Retina (tissue), 1 donor: ENCODE measurements around the gene GRM2.

Experiments
- DNase-seq: peaks from one replicate; pipeline ENCODE4 v3.0.0-alpha.2; 2016

The GRM2 gene

GRCh38 chr3:51680663-51681230, 26.1 kb upstream of the GRM2 start:
- no peak for DNase-seq

DNA sequence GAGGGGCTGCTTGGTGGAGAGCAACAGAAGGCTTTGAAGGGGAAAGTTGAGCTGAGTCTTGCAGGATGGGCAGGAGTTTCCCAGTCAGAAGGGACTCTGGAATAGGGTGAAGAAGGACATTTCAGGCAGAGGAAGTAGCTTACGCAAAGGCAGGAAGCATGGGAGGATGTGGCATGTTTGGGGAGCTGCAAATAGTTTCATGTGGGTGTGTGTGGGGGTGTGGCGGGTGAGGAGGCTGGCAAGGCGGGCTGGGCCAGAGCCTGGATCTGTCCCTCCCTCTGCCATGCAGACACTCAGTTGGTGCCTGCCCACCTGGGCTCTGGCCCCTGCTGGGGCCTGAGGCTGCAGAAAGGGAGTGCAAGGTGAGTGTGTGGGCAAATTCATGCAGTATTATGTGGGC, 25.4 kb upstream of the GRM2 start:
- no peak for DNase-seq

GRCh38 chr3:51682079-51682478, 24.8 kb upstream of the GRM2 start:
- peak; percentile 80 for DNase-seq

DNA sequence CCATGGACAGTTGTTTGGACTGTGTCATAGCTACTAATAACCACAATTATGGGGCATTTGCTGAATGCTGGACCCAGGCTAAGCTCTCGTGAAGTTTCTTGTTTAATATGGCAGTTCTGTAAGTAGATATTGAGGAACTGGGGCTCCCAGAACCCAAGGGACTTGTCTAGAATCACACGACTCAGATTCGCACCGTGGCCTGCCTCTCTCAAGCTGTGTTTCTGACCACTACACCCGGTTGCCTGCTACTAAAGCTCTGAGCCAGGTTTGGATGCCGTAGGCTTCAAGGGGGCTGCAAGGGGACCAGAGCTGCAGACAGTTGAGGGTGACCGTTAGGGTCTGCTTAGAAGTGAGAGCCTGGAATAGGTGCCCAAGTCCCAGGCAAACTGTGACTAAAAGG, 24.3 kb upstream of the GRM2 start:
- DNase-seq, result no peak

GRCh38 chr3:51683566-51683965, 23.3 kb upstream of the GRM2 start:
- no peak for DNase-seq

- no peak for DNase-seq
These were observed 21.7 kb upstream of the GRM2 start for GRCh38 chr3:51684971-51685751.

DNA sequence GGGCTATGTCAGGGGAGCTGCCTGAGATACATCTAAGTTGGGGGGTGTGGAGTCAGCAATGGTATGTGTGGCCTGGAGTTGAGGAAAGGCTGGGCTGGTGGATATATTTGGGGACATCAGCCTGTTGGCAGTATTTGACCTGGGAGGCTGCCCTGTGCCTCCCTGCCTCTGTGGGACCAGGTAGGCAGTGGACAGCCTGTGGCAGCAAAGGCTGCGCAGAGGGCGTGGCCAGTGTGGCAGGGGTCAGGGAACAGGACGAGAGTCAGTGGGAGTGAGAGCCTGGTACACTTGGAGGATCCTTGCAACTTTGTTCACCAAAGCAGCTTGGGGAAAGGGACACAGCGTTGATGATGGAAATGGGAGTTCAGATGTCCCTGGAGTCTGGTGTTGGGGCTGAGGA, 20.8 kb upstream of the GRM2 start:
- no peak for DNase-seq

GRCh38 chr3:51686512-51687215, 20.2 kb upstream of the GRM2 start:
- DNase-seq, result no peak

- DNase-seq, result no peak
These were observed 19.2 kb upstream of the GRM2 start for GRCh38 chr3:51687431-51688205.

- DNase-seq, result no peak
These were observed 18.7 kb upstream of the GRM2 start for GRCh38 chr3:51688206-51688600.

GRCh38 chr3:51691021-51691420, 15.8 kb upstream of the GRM2 start:
- no peak for DNase-seq

GRCh38 chr3:51691949-51692348, 14.9 kb upstream of the GRM2 start:
- no peak for DNase-seq

DNA sequence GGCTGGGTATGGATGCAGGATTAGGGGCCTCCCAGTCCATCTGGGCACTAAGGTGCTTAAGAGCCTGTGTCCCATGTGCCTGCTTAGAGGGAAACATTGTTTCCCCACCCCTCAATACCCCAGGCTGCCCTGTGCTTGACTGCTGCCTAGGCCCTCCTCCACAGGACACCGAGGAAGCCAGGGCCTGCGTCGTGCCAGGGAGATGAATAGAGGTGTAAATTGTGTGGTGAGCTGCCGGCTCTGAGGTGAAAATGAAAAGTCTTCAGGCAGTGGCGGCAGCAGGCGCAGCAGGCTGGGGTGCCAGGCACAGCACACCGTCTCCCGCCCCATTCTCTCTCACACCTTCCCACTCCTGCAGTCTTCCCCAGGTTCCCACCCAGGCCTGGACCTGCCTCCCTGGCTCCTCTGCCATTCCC, 13.9 kb upstream of the GRM2 start:
- no peak for DNase-seq

DNA sequence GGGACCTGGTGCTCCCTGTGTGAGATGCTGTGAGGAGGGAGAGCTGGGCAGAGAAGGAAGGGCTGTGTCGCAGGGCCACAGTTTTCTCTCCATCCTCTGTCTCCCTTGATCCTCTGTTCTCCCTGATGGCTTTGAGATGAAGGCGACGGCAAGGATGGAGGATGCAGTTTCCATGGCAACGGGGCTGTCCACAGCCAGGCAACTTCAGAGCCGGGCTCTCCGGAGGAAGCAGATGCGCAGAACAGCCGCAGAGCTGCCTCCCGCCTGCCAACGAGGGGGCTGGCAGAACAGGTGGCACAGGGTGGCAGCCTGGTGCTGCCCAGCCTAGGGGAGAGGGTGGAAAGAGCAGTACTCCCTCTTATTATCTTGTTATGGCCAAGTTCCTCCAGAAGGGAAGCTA, 9.9 kb upstream of the GRM2 start:
- peak; percentile 57 for DNase-seq

GRCh38 chr3:51698209-51698608, 8.7 kb upstream of the GRM2 start:
- DNase-seq, result no peak

DNA sequence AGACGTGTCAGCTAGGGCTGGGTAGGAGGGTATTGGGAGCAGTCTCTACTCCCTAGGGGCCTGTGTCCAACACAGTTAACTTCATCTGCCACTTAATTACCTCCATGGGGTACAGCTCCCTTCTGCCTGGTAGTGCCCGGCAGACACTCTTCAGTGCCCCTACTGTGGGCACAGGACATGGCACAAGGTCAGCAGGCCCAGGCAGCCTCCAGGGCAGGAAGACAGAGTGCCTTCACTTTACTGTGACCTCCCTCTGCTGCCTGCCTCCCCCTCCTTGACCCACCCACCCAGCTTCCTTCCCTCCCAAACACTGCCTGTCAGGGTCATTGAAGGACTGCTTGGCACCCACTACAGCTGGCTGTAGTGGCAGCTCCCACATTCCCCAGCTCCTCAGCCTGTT, 6.5 kb upstream of the GRM2 start:
- DNase-seq, result no peak

- no peak for DNase-seq
These were observed 4.7 kb upstream of the GRM2 start for GRCh38 chr3:51702156-51702555.

GRCh38 chr3:51703068-51703760, 3.7 kb upstream of the GRM2 start:
- peak; percentile 58 for DNase-seq

DNA sequence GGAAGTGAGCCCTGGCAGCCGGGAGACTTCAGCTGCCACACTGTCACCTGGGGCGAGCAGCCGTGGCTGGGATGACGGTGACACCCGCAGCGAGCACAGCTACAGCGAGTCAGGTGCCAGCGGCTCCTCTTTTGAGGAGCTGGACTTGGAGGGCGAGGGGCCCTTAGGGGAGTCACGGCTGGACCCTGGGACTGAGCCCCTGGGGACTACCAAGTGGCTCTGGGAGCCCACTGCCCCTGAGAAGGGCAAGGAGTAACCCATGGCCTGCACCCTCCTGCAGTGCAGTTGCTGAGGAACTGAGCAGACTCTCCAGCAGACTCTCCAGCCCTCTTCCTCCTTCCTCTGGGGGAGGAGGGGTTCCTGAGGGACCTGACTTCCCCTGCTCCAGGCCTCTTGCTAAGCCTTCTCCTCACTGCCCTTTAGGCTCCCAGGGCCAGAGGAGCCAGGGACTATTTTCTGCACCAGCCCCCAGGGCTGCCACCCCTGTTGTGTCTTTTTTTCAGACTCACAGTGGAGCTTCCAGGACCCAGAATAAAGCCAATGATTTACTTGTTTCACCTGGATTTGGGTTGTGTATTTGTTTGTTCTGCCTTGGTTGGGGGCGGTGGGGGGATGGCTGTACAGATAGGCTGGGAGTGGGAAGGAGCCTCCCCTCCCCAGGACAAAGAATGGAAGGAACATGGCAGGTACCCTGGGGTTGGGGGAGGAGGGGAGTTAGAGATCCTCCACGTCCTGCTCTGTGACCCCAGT, 2.9 kb upstream of the GRM2 start:
- peak; percentile 55 for DNase-seq

DNA sequence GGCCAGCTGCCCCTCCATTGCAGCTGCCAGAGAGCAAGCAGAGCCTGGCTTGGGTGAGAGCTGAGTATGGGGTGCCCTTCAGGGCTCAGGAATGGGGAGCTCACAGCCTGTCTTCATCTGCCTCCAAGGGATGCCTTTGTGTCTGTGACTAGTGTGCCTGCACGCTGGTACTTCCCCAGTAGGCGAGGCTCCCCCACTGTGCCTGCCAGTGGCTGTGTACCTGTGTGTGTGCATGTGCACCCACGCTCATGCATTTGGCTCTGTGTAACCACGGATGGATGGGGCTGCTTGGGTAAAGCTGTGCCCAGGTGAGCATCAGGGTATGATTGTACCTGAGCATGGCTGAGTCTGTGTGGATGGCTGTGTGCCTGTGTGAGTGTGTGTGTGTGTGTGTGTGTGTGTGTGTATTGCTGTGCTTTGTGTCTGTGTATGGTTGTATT, 2.3 kb upstream of the GRM2 start:
- no peak for DNase-seq

- DNase-seq, result no peak
These were observed 1.4 kb upstream of the GRM2 start for GRCh38 chr3:51705276-51706020.
